ENCODE results near the gene RSPH3.

The RSPH3 gene

DNA sequence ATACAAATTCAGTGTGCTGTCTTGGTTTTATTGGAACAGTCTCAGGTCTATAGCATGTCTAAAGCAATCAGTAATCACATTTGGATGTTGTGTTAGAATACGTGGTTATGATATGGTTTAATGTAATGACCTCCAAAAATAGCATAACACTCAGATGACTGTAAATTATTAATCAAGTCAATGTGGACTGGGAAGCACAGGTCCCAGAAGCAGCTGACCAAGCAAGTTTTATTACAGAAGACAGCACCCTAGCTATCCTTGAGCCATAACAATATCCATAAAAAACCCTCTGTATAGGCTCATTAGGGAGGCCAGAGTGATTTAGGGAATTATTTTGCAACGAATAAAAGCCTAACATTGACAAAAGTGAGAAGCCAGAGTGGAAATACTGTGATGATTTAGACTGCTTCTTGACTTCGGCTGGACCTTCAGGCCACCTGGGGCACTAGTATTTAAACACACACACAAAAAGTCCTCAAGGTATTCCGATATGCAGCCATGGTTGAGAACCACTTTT lies 66.9 kb downstream of the RSPH3 start:
- DNase-seq = no peak

DNA sequence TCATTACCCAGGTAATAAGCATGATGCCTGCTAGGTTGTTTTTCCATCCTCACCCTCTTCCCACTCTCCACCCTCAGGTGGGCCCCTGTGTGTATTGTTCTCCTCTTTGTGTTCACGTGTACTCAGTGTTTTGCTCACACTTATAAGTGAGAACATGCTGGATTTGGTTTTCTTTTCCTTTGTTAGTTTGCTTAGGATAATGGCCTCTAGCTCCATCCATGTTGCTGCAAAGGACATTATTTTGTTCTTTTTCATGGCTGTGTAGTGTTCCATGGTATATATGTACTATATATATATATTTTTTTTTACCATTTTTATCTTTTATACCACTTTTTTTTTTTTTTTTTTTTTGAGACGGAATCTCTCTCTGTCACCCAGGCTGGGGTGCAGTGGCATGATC lies 71.9 kb downstream of the RSPH3 start:
- DNase-seq = no peak

DNA sequence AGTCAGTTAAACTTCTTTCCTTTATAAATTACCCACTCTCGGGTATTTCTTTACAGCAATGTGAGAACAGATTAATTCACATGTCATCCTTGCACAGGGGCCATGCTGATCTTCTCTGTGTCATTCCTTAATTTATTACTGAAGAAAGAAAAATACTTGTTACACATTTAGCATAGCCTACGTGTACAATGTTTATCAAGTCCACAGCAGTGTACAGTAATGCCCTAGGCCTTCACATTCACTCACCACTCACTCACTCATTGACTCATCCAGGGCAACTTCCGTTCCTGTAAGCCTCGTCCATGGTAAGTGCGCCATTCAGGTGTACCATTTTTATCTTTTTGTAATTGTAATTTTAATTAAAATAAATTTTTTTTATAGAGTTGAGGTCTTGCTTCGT lies 73.6 kb downstream of the RSPH3 start:
- DNase-seq = no peak

DNA sequence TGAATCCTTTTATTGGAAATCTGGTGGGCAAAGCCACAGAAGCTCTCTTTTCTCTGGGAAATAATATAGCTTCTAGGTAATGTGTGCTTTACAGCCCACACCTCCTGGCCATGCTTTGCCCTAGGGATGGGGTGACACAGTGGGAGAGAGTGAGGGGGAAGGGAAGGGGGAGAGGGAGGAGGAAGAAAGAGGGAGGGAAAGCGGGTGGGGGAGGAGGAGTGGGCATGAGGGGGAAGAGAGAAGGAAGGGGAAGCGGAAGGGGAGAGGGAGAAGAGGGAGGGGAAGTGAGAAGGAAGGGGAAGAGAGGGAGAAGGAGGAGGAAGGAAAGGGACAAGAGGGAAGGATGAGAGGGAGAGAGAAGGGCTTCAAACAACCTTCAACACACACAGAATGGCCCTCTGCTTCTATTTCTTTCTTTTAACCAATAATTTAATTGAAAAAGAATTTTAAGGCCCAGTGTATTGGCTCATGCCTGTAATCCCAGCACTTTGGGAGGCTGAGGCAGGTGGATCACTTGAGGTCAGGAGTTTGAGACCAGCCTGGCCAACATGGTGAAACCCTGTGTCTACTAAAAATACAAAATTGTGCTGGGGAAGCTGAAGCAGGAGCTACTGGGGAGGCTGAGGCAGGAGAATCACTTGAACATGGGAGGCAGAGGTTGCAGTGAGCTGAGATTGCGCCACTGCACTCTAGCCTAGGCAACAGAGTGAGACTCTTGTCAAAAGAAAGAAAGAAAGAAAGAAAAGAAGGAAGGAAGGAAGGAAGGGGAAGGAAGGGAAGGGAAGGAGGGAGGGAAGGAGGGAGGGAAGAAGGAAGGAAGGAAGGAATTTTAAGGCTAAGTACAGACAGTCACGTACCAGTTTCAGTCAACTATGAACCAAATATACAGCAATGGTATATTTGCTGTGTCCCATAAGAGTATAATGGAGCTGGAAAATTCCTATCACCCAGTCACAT lies 75.2 kb downstream of the RSPH3 start:
- DNase-seq = no peak

DNA sequence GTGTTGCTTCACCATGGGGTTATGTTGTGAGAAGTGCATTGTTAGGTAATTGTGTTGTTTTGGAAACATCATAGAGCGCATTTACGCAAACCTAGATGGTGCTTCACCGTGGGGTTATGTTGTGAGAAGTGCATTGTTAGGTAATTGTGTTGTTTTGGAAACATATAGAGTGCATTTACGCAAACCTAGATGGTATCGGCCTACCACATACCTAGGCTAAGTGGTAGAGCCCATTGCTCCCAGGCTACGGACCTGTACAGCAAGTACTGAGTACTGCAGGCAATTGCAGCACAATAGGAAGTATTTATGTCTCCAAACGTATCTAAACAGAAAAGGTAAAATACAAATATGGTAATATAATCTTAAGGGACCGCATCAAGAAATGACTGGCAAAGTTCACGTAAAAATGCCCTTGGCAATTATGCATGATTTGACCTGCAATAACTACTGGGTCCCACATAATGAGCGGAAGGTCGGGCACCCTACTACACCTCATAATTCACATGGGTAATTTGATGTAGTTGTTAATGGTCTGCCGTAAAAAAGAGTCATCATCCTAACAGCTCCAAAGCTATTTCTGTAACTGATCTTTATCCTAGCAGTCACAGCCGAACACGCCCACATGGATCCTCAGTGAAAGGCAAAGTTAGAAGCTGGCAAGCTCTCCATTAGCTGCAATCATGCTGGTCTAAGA lies 76.0 kb downstream of the RSPH3 start:
- DNase-seq = peak; percentile 72

Data from NCI-H146 (cell line).